ENCODE data around the gene HNRNPUL1.
A peak's percentile ranks its signal among the peaks of the same experiment; 100 is the strongest.
"Not testable (repeated sequence)": the region's sequence is repeated elsewhere in the genome, so short reads cannot be mapped to it uniquely, and the experiment has no call there.

The HNRNPUL1 gene

GRCh38 chr19:41276231-41276630 lies 12.1 kb downstream of the HNRNPUL1 start:
- no peak for DNase-seq (ENCODE audit: low read depth)

- DNase-seq (ENCODE audit: low read depth): no peak
Observed at GRCh38 chr19:41278478-41278877, 14.3 kb downstream of the HNRNPUL1 start.

- DNase-seq (ENCODE audit: low read depth): no peak
Observed at GRCh38 chr19:41288673-41289530, 24.7 kb downstream of the HNRNPUL1 start.

- not testable (repeated sequence) for DNase-seq (ENCODE audit: low read depth)
Observed at GRCh38 chr19:41289814-41290213, 25.6 kb downstream of the HNRNPUL1 start.

- DNase-seq (ENCODE audit: low read depth): no peak
Observed at GRCh38 chr19:41294393-41294792, 30.2 kb downstream of the HNRNPUL1 start.

- no peak for DNase-seq (ENCODE audit: low read depth)
Observed at GRCh38 chr19:41295499-41295898, 31.3 kb downstream of the HNRNPUL1 start.

GRCh38 chr19:41296433-41296871 lies 32.3 kb downstream of the HNRNPUL1 start:
- no peak for DNase-seq (ENCODE audit: low read depth)

GRCh38 chr19:41297628-41298347 lies 33.6 kb downstream of the HNRNPUL1 start:
- DNase-seq (ENCODE audit: low read depth): no peak

- no peak for DNase-seq (ENCODE audit: low read depth)
Observed at GRCh38 chr19:41298348-41298964, 34.3 kb downstream of the HNRNPUL1 start.

- DNase-seq (ENCODE audit: low read depth): no peak
Observed at GRCh38 chr19:41299046-41299754, 35.0 kb downstream of the HNRNPUL1 start.

GRCh38 chr19:41299755-41300089 lies 35.5 kb downstream of the HNRNPUL1 start:
- DNase-seq (ENCODE audit: low read depth): no peak

- DNase-seq (ENCODE audit: low read depth): no peak
Observed at GRCh38 chr19:41300555-41300954, 36.4 kb downstream of the HNRNPUL1 start.

- peak; percentile 70 for DNase-seq (ENCODE audit: low read depth)
Observed at GRCh38 chr19:41302624-41303351, 38.6 kb downstream of the HNRNPUL1 start.

GRCh38 chr19:41303954-41304353 lies 39.8 kb downstream of the HNRNPUL1 start:
- no peak for DNase-seq (ENCODE audit: low read depth)

GRCh38 chr19:41304706-41305483 lies 40.7 kb downstream of the HNRNPUL1 start:
- DNase-seq (ENCODE audit: low read depth): no peak

- no peak for DNase-seq (ENCODE audit: low read depth)
Observed at GRCh38 chr19:41305927-41306793, 42.0 kb downstream of the HNRNPUL1 start.

- DNase-seq (ENCODE audit: low read depth): no peak
Observed at GRCh38 chr19:41307090-41307875, 43.1 kb downstream of the HNRNPUL1 start.

GRCh38 chr19:41307954-41308449 lies 43.8 kb downstream of the HNRNPUL1 start:
- DNase-seq (ENCODE audit: low read depth): no peak
